ENCODE measurements around the gene GOLGA6B.
"Not testable (repeated sequence)": the region's sequence is repeated elsewhere in the genome, so short reads cannot be mapped to it uniquely, and the experiment has no call there.

GRCh38 chr15:72636519-72637282 is 17.8 kb upstream of the GOLGA6B start:
- not testable (repeated sequence) for TF ChIP-seq CTCF (conservative IDR thresholded peaks at IDR 0.05; ENCODE audit: low read depth, low read length); EZH2 (IDR thresholded peaks at IDR 0.05; ENCODE audit: borderline replicate concordance, low read depth, low read length, poor library complexity, severe bottlenecking)

Measured in A673 (cell line).